MCF 10A (cell line): ENCODE results near the gene PAPSS1. TPM values are rescaled to one million over a fixed set of nuclear protein-coding genes. Genes with fewer than 3 reads are reported as not detected.

Experiments
- BruUV-seq: library from RNA; stranded (reverse); fragments of 400-500 nt; replicated peaks from 2 replicates; lab custom pipeline; 2021; lab: Mats Ljungman, UMichigan
- CTCF ChIA-PET: fragments of 300-600 bp; sonication (Branson Sonifier 250); formaldehyde crosslinking; extraction: SDS; loops from one replicate; lab custom pipeline; 2021; ENCODE audit warnings: antibody characterized with exemption, inconsistent platforms; lab: Yijun Ruan, JAX
- POLR2A ChIA-PET: fragments of 300-600, 350-650 bp; sonication (Branson Sonifier 250); formaldehyde crosslinking; extraction: SDS; loops from one replicate; lab custom pipeline; 2020; ENCODE audit warnings: antibody characterized with exemption, inconsistent platforms; lab: Yijun Ruan, JAX
- DNase-seq: peaks from one replicate; pipeline ENCODE4 v3.0.0-alpha.2; 2018; ENCODE audit not compliant: unreplicated experiment
- H3K27ac Mint-ChIP-seq: one replicate; pipeline ENCODE4 v1.8.0; 2022; ENCODE audit warnings: mild to moderate bottlenecking, low read depth, mixed read lengths; ENCODE audit not compliant: unreplicated experiment
- H3K27me3 Mint-ChIP-seq: one replicate; pipeline ENCODE4 v1.8.0; 2022; ENCODE audit warnings: mixed read lengths; ENCODE audit not compliant: insufficient read depth, unreplicated experiment
- H3K36me3 Mint-ChIP-seq: one replicate; pipeline ENCODE4 v1.8.0; 2022; ENCODE audit warnings: mild to moderate bottlenecking, moderate library complexity, mixed read lengths; ENCODE audit not compliant: insufficient read depth, unreplicated experiment
- H3K4me1 Mint-ChIP-seq: one replicate; pipeline ENCODE4 v1.8.0; 2022; ENCODE audit warnings: mixed read lengths; ENCODE audit not compliant: insufficient read depth, unreplicated experiment
- H3K4me3 Mint-ChIP-seq: one replicate; pipeline ENCODE4 v1.8.0; 2022; ENCODE audit warnings: mild to moderate bottlenecking, moderate library complexity, mixed read lengths; ENCODE audit not compliant: unreplicated experiment
- H3K9me3 Mint-ChIP-seq: one replicate; pipeline ENCODE4 v1.8.0; 2022; ENCODE audit warnings: mixed read lengths; ENCODE audit not compliant: unreplicated experiment
- intact Hi-C: fragments of 100-400 bp; cut with micrococcal nuclease; formaldehyde crosslinking; loops from 2 replicates; pipeline ENCODE4 v1.14.1; 2022
- total RNA-seq: library from RNA; stranded (reverse); gene quantifications from 2 replicates; pipeline ENCODE4 v1.2.3, GENCODE V29; 2022
- TF ChIP-seq, protein P1 (sequence below): fragments of 200-600 bp; IDR thresholded peaks from one replicate; pipeline ENCODE4 v1.8.0; 2022; ENCODE audit warnings: antibody characterized with exemption, mild to moderate bottlenecking; ENCODE audit not compliant: unreplicated experiment

The PAPSS1 gene
- total RNA-seq, 1 experiment from 2014 or later, result 63.9 TPM

GRCh38 chr4:107600983-107601382 is 119.1 kb downstream of the PAPSS1 start:
- no TSS peak for BruUV-seq
- no peak overlapping the region for H3K4me3 Mint-ChIP-seq
- no peak for DNase-seq
- no peaks in the 10 kb centered on the region for H3K27me3 Mint-ChIP-seq
- TF ChIP-seq, protein P1, sequence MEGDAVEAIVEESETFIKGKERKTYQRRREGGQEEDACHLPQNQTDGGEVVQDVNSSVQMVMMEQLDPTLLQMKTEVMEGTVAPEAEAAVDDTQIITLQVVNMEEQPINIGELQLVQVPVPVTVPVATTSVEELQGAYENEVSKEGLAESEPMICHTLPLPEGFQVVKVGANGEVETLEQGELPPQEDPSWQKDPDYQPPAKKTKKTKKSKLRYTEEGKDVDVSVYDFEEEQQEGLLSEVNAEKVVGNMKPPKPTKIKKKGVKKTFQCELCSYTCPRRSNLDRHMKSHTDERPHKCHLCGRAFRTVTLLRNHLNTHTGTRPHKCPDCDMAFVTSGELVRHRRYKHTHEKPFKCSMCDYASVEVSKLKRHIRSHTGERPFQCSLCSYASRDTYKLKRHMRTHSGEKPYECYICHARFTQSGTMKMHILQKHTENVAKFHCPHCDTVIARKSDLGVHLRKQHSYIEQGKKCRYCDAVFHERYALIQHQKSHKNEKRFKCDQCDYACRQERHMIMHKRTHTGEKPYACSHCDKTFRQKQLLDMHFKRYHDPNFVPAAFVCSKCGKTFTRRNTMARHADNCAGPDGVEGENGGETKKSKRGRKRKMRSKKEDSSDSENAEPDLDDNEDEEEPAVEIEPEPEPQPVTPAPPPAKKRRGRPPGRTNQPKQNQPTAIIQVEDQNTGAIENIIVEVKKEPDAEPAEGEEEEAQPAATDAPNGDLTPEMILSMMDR, result no peak
- POLR2A ChIA-PET, result no interaction called here
- H3K4me1 Mint-ChIP-seq, result no peaks in the 10 kb centered on the region
- H3K9me3 Mint-ChIP-seq, result no peaks in the 10 kb centered on the region
- CTCF ChIA-PET, result interaction anchor here (0.6 kb wide), 1 partner anchor 19 kb away, joined by 3 read pairs; no protein-coding TSS in a partner anchor
- no peak overlapping the region for H3K27ac Mint-ChIP-seq
- no peaks in the 10 kb centered on the region for H3K36me3 Mint-ChIP-seq
- intact Hi-C loops, result no loop called here

GRCh38 chr4:107600436-107600835 is 119.6 kb downstream of the PAPSS1 start:
- H3K4me1 Mint-ChIP-seq, result no peaks in the 10 kb centered on the region
- H3K9me3 Mint-ChIP-seq, result no peaks in the 10 kb centered on the region
- no peaks in the 10 kb centered on the region for H3K27me3 Mint-ChIP-seq
- no peaks in the 10 kb centered on the region for H3K36me3 Mint-ChIP-seq
- TF ChIP-seq, protein P1, result no peak
- BruUV-seq, result no TSS peak
- ChIA-PET CTCF (no interaction called here), POLR2A (no interaction called here)
- intact Hi-C loops, result no loop called here
- no peak for DNase-seq
- H3K4me3 Mint-ChIP-seq, result no peak overlapping the region
- H3K27ac Mint-ChIP-seq, result no peak overlapping the region

GRCh38 chr4:107599841-107600240 is 120.2 kb downstream of the PAPSS1 start:
- no TSS peak for BruUV-seq
- POLR2A ChIA-PET, result no interaction called here
- no peak overlapping the region for H3K27ac Mint-ChIP-seq
- H3K36me3 Mint-ChIP-seq, result no peaks in the 10 kb centered on the region
- TF ChIP-seq, protein P1, result no peak
- intact Hi-C loops, result no loop called here
- H3K27me3 Mint-ChIP-seq, result no peaks in the 10 kb centered on the region
- H3K4me3 Mint-ChIP-seq, result no peak overlapping the region
- no peak for DNase-seq
- no peaks in the 10 kb centered on the region for H3K4me1 Mint-ChIP-seq
- H3K9me3 Mint-ChIP-seq, result no peaks in the 10 kb centered on the region
- CTCF ChIA-PET, result no interaction called here

- Mint-ChIP-seq H3K36me3 (no peaks in the 10 kb centered on the region), H3K27ac (no peak overlapping the region), H3K27me3 (no peaks in the 10 kb centered on the region), H3K4me1 (no peaks in the 10 kb centered on the region), H3K9me3 (no peaks in the 10 kb centered on the region), H3K4me3 (no peak overlapping the region)
- POLR2A ChIA-PET, result no interaction called here
- TF ChIP-seq, protein P1, result no peak
- intact Hi-C loops, result no loop called here
- BruUV-seq, result no TSS peak
- no peak for DNase-seq
- CTCF ChIA-PET, result no interaction called here
Measured at GRCh38 chr4:107593230-107593629, 126.8 kb downstream of the PAPSS1 start.
